NB4 (cell line): Measurements from ENCODE around the gene ESR1.

ENCODE experiments used
- POLR2A ChIP-seq: IDR thresholded peaks from 2 replicates; pipeline ENCODE4 v1.6.1; 2011; ENCODE audit warnings: mild to moderate bottlenecking; ENCODE audit not compliant: insufficient read length; ENCODE audit errors: extremely low read depth
- TF ChIP-seq, protein P1 (sequence below): IDR thresholded peaks from one replicate; pipeline ENCODE4 v1.5.1; 2012; ENCODE audit warnings: low read depth, low read length

DNA sequence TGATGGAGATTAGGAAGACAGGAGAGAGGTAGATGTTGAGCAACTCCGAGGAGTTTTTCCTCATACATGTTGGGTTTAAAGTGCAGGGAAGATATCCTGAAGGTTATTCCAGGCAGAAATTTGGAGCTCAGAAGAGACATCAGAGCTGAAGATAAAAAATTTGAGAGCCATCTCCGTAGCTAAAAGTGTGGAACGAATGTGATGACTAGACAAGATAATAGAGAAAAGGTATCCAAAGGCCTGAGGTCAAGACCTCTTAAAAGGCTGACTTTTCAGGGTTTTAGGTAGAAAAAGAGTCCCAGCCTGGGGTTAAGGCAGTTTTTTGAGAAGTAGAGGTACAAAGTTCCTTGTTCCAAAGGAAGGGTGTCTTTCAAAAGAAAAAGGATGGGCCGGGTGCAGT, 214.8 kb downstream of the ESR1 start:
- TF ChIP-seq, protein P1, sequence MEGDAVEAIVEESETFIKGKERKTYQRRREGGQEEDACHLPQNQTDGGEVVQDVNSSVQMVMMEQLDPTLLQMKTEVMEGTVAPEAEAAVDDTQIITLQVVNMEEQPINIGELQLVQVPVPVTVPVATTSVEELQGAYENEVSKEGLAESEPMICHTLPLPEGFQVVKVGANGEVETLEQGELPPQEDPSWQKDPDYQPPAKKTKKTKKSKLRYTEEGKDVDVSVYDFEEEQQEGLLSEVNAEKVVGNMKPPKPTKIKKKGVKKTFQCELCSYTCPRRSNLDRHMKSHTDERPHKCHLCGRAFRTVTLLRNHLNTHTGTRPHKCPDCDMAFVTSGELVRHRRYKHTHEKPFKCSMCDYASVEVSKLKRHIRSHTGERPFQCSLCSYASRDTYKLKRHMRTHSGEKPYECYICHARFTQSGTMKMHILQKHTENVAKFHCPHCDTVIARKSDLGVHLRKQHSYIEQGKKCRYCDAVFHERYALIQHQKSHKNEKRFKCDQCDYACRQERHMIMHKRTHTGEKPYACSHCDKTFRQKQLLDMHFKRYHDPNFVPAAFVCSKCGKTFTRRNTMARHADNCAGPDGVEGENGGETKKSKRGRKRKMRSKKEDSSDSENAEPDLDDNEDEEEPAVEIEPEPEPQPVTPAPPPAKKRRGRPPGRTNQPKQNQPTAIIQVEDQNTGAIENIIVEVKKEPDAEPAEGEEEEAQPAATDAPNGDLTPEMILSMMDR = no peak
- TF ChIP-seq POLR2A = no peak
